NCI-H146 treated with DMSO at 0.1 percent for 48 hours (cell line): Measurements from ENCODE around the gene FAM89A.
"Not testable (repeated sequence)": the region's sequence is repeated elsewhere in the genome, so short reads cannot be mapped to it uniquely, and the experiment has no call there.

Experiments used
- DNase-seq: peaks from one replicate; lab custom pipeline; 2025; ENCODE audit not compliant: unreplicated experiment; lab: John Stamatoyannopoulos, UW

Gene FAM89A

GRCh38 chr1:231000201-231000600 lies 39.9 kb downstream of the FAM89A start:
- no peak for DNase-seq

GRCh38 chr1:230994860-230995259 lies 45.2 kb downstream of the FAM89A start:
- DNase-seq = no peak

- no peak for DNase-seq
Measured at GRCh38 chr1:230992100-230992774, 47.8 kb downstream of the FAM89A start.

- no peak for DNase-seq
Measured at GRCh38 chr1:230987448-230987847, 52.6 kb downstream of the FAM89A start.

- no peak for DNase-seq
Measured at GRCh38 chr1:230986976-230987375, 53.1 kb downstream of the FAM89A start.

- DNase-seq = no peak
Measured at GRCh38 chr1:230985711-230986110, 54.3 kb downstream of the FAM89A start.

- DNase-seq = not testable (repeated sequence)
Measured at GRCh38 chr1:230984622-230985515, 55.2 kb downstream of the FAM89A start.

GRCh38 chr1:230983811-230984210 lies 56.2 kb downstream of the FAM89A start:
- DNase-seq = no peak

GRCh38 chr1:230982696-230983095 lies 57.4 kb downstream of the FAM89A start:
- no peak for DNase-seq

- no peak for DNase-seq
Measured at GRCh38 chr1:230979952-230980351, 60.1 kb downstream of the FAM89A start.

- no peak for DNase-seq
Measured at GRCh38 chr1:230979389-230979716, 60.7 kb downstream of the FAM89A start.

- DNase-seq = peak; percentile 97
Measured at GRCh38 chr1:230978491-230979388, 61.3 kb downstream of the FAM89A start, which contains the start of the genes ARV1 and TTC13. TSS of gene ARV1 (plus strand) at chr1:230979094. CDS start at chr1:230979106, 12 bp downstream. TSS of gene TTC13 (minus strand) at chr1:230978861. CDS start at chr1:230978830, 31 bp downstream.

GRCh38 chr1:230977761-230978490 lies 62.1 kb downstream of the FAM89A start:
- peak; percentile 69 for DNase-seq

- no peak for DNase-seq
Measured at GRCh38 chr1:230976825-230977747, 63.0 kb downstream of the FAM89A start.

GRCh38 chr1:230976360-230976759 lies 63.7 kb downstream of the FAM89A start:
- DNase-seq = no peak

GRCh38 chr1:230975636-230976035 lies 64.4 kb downstream of the FAM89A start:
- DNase-seq = no peak

GRCh38 chr1:230972855-230973271 lies 67.2 kb downstream of the FAM89A start:
- DNase-seq = no peak

- DNase-seq = no peak
Measured at GRCh38 chr1:230971771-230972170, 68.3 kb downstream of the FAM89A start.

- no peak for DNase-seq
Measured at GRCh38 chr1:230970432-230970831, 69.6 kb downstream of the FAM89A start.
